OCI-LY3 (cell line): ENCODE measurements around the gene EDC4.

ENCODE experiments used
- EZH2phosphoT487 ChIP-seq: fragments of 200-600 bp; shearing (Covaris generic); IDR thresholded peaks from 2 replicates; pipeline ENCODE4 v1.6.1; 2018; ENCODE audit warnings: antibody characterized with exemption, mixed run types, low read depth
- TF ChIP-seq, protein P1 (sequence below): fragments of 200-600, 300-600 bp; sonication (generic); IDR thresholded peaks from 2 replicates; pipeline ENCODE4 v1.5.1; 2014; ENCODE audit warnings: antibody characterized with exemption, low read length, low read depth

GRCh38 chr16:67844497-67844896 is 28.4 kb upstream of the EDC4 start:
- TF ChIP-seq, protein P1, sequence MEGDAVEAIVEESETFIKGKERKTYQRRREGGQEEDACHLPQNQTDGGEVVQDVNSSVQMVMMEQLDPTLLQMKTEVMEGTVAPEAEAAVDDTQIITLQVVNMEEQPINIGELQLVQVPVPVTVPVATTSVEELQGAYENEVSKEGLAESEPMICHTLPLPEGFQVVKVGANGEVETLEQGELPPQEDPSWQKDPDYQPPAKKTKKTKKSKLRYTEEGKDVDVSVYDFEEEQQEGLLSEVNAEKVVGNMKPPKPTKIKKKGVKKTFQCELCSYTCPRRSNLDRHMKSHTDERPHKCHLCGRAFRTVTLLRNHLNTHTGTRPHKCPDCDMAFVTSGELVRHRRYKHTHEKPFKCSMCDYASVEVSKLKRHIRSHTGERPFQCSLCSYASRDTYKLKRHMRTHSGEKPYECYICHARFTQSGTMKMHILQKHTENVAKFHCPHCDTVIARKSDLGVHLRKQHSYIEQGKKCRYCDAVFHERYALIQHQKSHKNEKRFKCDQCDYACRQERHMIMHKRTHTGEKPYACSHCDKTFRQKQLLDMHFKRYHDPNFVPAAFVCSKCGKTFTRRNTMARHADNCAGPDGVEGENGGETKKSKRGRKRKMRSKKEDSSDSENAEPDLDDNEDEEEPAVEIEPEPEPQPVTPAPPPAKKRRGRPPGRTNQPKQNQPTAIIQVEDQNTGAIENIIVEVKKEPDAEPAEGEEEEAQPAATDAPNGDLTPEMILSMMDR: no peak
- TF ChIP-seq EZH2phosphoT487: no peak
